Embryonic facial prominence (tissue), 1 donor: Measurements from ENCODE around the gene PSMC5.

Source experiments
- DNase-seq: peaks from one replicate; pipeline ENCODE4 v3.0.0-alpha.2; 2016; ENCODE audit errors: extremely low spot score

The PSMC5 gene

DNA sequence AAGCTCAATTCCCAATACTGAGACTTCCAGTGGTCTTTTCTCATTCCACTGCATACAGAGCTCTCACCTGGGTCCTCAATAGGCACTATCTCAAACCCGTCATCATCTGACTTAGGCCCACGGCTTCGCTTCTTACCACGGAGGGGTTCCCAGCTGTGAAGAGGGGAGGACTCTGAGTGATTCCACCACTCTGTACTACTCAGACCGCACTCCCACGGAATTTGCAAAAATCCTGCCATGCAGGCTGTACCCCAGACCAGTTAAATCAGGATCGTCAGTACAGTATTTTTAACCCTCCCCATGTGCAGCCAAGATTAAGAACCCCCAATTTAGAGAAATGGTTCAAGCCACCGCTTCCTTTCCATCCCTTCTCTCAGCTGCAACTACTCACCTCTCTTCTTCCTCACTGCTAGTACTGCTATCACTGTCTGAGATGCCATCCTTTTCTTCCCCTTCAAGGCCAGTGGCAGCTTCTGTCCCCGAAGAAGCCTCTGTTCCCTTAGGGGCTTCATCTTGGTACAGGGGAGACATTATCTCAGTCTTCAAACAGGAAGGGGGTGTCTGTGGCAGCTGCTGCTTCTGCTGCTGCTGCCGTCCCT lies 6.2 kb upstream of the PSMC5 start:
- no peak for DNase-seq

DNA sequence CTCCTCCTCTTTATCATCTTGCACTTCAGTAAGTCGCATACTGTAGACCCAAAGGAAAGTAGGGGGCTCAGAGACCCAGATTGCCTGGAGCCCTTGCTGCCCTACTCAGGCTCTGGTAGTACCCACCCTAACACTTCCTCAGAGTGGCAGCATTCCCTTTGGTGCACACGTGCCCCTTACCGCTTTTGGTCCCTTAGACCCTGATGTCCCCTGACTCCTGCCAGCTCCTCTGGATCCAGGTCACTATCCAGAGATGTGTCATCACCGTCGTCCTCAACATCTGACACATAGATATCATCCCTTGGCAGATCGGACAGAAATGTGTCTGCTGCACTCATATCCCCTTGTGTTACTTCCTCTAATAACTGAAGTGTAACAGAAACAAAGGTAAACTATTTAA lies 5.4 kb upstream of the PSMC5 start:
- DNase-seq = no peak

DNA sequence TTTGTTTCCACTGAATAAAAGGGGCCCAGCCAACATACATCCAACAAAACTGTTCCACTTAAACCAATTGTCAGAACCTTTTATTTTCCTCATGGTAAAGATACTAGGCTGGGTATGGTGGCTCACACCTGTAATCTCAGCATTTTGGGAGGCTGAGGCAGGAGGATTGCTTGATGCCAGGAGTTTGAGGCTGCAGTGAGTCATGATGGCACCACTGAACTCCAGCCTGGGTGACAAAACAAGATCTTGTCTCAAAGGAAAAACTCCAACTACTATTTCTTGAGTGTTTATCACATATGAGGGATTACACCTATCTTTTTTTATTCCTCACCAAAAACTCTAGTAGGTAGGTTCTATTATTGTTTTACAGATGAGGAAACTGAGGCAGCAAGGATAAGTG lies 4.7 kb upstream of the PSMC5 start:
- no peak for DNase-seq

DNA sequence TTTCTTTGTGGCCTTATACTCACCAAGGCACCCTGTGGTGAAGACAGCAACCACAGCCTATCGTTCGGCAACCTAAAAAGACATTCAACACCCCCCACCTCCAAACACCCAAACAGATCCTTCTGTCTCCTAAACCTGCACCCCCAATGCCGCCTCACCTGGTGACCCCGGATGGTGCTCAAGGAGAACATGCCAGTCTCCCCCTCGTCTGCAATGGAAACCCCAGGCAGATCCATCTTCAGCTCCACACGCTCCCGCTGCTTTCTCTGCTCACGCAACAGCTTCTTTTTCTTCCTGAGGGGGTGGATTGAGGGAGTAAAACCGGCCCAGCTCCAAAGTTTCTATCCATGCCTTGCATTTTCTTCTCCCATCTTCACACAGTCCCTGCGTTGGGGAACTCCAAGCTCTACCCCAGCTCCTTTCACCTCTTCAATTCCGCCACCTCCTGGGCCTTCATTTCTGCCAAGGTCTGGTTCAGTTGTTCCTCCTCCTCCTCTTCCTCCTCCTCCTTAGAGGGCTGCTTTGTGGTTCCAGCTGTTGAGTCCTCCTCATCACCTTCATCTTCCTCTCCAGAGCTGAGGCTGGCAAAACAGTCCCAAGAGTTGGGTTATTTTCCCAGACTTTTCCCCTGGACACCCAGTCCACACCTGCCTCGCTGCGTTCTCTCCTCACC lies 3.4 kb upstream of the PSMC5 start:
- no peak for DNase-seq

DNA sequence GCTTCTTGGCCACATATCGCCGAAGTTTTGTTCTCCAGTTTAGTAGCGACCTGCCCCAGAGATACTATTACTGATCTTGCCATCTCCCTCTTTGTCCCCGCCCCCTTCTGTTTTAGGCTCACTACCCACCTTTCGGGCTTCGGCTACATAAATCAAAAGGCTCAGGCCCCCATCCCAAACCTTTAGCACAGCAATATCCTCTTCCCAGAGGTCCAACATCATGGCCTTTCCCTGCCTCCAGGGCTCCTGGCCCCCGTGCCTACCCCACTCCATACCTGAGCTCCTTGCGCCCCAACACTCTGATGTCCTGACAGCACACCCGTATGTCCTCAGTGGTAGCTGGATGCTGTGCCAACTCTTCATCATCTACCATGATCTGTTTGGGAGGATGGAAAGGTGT lies 2.9 kb upstream of the PSMC5 start:
- no peak for DNase-seq

DNA sequence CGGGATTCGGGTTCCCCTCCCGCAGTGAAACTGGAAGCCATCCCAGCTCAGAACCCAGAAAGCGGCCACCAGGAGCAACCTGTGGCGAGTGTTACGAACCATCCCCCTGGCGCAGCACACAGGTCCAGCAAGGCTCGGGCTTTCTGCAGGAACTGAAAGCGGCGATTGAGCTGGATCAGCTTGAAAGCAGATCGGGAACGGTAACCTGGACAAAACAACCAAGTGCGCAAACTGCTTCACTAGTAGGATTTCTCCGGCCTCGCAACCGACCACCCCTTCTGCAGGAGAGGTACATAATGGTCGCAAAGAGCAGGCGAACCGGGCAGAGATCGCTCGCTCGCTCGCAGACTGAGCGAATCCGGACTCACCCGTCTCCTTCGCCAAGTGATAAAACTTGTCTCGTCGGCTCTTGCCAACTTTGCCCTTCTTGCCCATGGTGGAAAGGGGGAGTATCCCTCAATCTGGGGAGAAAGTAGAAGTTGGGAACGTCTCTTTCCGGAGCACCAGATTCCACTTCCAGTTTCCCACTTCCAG lies 696 bp upstream of the PSMC5 start:
- no peak for DNase-seq

DNA sequence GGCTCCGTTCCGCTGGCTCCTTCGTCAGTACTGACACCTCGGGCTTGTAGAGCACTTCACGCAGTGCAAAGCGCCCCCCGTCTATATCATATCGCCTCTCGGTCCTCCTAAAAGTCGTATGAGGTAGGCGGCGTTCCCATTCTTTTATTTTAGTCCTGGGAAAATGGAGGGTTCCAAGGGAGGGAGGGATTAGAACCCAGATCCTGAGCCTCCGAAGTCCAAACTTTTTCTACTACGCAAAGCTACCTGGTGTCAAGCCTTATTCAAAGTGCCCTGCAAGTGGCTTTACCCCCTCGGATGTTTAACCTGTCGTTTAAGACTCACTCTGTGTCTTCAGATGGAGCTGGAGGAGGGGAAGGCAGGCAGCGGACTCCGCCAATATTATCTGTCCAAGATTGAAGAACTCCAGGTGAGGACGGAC lies 580 bp downstream of the PSMC5 start:
- DNase-seq = no peak

DNA sequence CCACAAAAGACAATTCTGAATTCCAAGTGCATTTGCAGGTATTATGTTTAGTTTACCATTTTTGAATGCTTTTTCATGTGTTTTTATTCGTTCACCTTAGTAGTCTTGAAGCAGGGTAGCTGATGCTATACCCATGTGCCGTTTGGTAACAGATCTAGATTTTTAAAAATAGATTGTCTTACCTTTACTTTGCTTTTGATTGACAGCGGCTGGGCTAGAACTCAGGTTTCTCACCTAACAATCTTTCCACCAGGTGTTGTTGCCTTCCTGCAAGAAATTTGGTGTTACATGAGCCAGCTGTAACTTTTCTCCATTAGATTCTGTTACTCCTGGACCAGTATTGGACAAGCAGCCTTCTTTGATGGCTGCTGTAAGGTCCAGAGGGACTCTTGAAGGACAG lies 1.7 kb downstream of the PSMC5 start:
- DNase-seq = no peak

DNA sequence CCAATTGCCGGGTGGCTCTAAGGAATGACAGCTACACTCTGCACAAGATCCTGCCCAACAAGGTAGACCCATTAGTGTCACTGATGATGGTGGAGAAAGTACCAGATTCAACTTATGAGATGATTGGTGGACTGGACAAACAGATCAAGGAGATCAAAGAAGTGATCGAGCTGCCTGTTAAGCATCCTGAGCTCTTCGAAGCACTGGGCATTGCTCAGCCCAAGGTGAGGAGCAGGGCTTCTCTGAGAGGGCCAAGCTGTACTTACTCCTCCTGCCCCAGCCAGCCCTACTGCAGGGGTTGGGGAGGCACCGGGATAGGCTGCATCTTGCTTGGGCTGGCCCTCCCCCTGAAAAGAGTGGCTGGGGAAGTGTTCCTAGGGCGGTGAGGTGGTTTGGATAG lies 3.0 kb downstream of the PSMC5 start:
- no peak for DNase-seq

DNA sequence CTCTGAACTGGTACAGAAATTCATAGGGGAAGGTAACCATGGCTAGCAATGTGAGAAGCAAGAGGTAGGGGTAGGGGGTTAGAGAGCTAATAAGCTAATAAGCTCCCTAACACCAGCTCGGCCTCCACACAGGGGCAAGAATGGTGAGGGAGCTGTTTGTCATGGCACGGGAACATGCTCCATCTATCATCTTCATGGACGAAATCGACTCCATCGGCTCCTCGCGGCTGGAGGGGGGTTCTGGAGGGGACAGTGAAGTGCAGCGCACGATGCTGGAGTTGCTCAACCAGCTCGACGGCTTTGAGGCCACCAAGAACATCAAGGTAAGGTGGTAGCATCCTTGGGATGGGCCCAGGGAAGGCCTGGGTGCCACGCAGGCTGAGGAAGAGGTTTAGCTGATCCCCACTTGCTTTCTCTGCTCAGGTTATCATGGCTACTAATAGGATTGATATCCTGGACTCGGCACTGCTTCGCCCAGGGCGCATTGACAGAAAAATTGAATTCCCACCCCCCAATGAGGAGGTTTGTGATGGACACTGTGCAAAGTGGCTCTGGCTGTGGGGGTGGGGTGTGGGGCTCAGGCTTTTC lies 3.8 kb downstream of the PSMC5 start:
- no peak for DNase-seq

DNA sequence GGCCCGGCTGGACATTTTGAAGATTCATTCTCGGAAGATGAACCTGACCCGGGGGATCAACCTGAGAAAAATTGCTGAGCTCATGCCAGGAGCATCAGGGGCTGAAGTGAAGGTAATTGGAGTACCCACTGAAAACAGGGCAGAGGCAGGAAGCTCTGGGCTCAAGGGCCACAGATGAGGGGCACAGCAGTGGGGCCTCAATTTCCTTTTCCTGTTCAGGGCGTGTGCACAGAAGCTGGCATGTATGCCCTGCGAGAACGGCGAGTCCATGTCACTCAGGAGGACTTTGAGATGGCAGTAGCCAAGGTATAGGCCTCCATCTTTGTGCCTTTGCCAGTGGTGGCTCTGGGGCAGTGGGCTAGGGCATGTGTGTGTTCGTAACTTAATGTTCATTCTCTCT lies 4.3 kb downstream of the PSMC5 start:
- DNase-seq = no peak

DNA sequence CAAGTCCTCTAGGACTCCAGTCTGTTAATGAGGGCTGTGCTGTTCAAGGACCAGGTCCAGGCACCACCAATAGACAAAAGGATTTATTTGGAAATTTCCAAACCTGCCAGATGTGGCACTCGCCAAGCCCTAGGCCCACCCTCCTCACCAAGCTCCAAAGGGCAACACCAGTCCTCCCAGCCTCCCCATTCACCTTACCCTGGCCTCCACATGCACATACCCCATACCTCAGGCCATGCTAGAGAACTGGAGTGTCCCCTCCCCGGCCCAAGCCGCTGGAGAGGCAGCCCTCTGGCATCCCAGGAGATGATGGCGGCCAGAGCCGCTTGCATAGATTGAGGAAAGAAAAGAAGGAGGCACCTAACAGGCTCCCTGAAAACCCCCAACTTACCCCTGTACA lies 4.8 kb downstream of the PSMC5 start:
- no peak for DNase-seq

DNA sequence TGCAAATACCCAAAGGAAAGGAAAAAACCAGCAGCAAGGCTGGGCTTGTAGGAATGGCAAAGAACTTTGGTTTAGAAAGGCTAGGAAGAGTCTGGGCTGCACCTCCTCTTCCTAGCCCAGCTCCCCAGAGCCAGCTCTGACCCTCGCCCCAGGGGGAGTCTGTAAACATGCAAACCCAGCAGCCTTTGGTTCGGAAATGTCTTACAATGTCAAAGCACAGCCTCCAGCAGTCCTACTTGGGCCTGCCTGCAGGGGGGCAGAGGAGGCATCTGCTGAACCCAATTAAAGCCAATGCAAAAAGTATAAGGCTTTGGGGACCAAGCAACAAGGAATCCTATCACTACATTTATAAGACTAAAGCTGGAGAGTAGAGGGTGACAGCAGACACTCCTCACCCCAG lies 5.2 kb downstream of the PSMC5 start:
- no peak for DNase-seq

DNA sequence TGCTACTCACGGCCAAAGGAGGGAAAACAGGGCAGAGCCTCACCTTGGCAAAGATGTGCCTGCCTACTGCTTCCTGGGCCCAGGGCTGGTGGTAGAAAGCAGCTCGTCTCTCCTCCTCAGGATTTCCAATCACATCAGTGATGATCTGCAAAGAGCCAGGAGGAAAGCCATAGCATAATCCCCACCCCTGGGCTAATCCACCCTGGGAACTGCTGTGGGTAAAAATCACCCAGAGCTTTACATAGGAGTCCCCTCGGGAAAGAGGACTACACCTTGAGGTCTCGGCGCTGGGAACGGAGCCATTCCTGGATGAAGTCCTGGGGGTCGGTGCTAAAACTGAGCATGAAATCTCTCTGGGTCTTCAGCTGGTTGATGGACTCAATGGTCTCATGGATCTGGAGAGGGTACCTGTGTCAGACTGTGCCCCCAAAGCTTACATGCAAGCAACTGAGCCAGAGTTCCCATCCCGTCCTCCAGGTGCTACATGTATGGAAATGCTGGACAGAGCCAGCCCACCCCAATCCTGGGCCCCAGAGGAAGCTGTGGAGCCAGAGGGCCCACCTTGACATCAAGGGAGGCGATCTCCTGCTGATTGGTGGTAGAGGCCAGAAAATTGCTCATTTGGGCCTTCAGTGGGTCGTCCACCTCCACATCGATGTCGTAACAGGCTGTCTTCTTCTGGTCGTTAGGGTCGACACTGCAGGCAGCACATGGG lies 6.0 kb downstream of the PSMC5 start:
- DNase-seq = no peak

DNA sequence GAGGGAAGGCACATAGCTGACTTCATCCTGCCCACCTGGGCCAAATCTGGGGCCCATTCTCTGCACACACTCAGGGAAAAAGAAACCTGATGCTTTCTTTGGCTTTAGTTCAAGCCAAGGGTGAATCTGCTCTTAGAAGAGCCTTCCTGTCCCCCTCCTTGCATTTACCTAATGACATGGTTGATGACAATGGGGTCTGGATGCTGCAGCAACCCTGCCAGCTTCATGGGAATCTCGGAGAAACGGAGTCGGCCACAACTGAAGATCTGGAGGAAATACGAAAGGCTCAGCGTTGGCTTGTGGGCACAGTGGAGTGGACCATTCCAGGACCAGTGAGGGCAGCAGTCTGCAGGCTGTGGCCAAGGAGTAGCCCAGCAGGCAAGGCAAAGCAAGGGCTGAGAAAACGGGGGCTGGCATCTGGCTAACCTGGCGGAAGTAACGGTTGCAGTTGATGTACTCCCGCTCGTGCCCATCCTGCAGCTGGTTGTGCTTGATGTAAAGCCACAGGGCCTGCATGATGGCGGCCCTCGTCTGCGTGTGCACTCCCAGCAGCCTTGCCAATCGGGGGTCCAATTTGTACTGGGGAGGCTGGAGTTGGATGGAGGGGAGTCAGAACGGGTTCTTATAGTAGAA lies 6.6 kb downstream of the PSMC5 start:
- DNase-seq = no peak

DNA sequence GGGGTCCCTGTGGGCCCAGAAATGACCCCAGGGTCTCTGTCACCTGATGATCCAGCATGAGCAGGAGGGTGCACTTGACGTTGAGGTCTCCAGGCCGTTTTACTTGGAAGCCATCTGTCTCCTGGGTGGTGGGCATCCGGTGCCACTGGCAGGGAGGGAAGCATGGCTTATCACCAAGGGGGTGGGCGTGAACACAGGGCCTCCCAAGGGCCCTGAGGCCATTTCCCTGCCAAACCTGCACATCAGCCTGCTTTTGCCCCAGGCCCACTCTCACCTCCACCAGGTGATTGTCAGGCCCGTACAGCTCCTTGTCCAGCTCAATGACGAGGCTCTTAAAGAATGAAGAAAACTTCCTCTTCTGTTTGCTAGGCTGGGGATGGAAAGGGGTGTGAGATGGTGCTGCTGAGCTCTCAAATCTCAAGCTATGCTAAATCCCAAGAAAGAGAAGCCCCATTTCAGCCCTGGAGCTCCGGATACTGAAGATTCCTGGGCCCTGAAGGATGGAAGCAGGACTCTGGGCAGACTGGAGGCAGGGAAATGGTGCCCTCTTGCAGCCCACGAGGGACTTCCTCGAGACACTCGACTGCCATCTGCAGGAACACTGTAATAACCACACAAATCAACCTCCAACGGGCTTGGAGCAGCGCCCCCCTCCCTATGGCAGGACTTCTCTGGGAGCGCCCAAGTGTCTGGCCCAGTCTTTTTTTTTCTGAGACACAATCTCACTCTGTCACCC lies 7.4 kb downstream of the PSMC5 start:
- no peak for DNase-seq

DNA sequence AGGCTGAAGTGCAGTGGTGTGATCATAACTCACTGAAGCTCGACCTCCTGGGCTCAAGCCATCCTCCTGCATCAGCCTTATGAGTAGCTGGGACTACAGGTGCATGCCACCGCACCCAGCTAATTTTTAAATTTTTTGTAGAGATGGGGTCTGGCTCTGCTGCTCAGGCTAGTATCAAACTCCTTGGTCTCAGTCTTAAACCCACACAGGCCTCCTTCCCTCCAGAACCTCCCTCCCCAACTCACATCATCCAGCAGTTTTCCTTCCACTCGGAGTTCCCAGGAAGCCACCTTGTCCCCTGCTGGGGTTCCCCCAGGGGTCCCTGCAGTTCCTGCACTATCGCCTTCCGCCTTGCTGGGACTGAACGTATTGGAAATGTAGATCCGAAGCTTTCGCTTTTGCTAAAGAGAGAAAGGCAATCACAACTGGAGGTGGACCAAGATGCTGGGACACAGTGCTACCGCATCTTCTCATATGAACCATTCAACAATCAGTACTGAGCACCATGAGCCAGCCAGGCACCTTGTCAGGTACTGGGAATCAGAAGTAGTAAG lies 8.0 kb downstream of the PSMC5 start:
- no peak for DNase-seq

DNA sequence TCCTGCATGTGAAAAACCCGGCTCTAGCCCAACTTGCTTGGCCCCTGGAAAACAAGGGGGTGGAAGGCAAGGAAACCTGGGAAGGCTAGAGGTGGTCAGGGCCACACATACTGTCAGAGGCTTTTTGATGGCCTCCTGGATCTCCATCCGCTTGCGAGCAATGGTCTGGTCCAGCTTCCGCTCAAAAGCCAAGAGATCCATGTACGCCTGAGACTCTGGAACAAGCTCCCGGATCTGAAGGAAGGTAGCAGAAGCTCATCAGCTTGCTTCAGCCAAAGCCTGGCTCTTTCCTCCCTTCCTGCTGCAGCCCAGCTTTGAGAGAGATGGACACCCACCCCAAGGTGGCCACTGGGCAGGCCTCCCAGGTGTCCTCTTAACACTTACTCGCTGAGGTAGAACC lies 9.6 kb downstream of the PSMC5 start:
- no peak for DNase-seq

DNA sequence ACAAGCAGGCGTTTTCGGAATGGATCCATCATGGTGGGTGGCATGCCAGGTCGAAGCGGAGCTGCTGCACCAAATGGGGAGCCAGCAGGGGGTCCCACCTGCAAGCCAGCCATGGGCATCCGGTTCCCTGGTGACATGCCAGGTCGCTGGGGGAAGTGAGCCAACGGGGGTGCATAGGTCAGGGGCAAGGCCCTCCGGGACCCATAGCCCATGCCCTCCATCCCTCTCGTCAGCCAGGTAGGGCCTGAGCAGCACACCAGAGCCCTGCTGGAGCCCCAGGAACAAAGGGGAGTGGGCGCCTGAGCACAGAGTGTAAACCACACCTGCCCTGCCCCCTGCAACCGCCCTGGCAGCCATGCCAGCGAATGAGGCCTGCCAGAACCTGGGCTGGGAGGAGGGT lies 10.2 kb downstream of the PSMC5 start:
- DNase-seq = no peak

DNA sequence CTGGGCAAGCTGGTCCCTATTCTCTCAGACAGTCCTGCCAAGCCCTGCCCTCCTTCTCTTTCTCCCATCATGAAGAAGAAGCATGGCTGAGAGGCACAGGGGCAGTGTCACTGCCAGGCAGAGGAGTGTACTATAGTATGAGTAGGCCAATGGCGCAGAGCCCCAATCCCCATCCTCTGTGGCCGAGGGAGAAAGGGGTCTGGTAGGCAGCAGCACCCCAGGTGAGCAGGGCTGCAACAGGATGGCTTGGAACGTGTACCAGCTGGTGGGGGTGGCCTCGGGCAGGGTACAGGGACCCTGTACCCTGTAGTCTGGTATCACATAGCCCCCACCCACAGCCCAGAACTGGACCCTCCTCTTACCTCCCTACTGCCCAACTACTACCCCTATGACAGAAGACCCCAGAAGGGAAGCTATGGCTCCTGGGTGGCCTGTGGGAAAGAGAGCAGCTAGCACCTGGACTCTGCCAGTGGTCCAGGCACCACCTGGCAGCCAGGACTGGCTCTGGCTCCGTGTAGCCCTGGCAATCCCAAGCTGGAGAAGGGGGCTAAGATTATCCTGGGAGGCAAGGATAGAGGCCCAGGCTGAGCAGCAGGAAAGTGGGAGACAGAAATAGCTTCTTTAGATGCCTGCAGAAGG lies 10.8 kb downstream of the PSMC5 start:
- DNase-seq = no peak
